AG08395 (cell line): ENCODE results near the gene CACNA2D4.

Experiments
- DNase-seq: peaks from one replicate; pipeline ENCODE4 v3.0.0; 2012; ENCODE audit warnings: mixed read lengths, low spot score

Gene CACNA2D4

DNA sequence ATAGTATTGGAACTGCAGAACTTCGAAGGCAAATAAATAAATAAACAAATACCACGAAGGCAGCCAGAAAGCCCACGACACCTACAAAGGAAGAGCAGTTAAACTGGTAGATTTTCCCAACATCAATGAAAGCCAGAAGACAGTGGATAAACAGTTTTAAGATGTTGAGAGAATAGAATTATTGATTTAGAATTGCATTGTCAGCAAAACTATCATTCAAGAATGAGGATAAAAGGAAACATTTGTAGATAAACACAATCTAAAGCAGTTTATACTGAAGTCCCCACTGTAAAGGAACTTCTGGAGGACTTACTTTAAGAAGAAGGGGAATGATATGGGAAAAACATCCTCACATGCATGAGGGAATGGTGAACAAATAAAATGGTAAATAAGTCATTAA, 29.5 kb downstream of the CACNA2D4 start:
- DNase-seq = no peak

DNA sequence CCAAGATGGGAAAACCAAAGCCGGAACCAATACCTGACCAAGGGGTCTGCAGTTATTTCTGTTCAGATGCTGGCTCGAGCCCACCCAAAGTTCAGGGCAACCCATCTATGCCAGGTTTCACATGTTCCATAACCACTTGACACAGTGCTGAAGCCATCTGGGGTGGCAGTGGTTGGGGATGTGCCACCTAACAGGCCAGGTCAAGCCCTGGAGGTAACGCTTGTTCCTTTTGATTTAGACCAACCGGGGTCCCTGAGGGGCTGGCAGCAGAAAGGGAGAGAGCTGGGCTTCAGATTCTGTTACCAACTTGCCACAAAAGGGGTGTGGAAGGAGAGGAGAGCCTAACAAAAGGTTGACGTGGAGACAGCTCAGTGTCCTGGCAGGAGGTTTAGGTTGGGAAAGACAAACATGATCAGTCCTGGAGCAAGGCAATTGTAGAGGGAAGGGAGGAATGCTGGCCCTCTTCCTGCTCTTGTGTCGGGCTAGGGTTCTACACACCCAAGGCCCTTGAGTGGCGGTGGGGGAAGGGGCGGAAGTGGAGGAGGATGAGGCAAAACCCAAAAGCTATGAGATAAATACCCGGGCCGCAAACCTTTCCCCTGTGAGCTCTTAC, 31.9 kb downstream of the CACNA2D4 start:
- DNase-seq = no peak

DNA sequence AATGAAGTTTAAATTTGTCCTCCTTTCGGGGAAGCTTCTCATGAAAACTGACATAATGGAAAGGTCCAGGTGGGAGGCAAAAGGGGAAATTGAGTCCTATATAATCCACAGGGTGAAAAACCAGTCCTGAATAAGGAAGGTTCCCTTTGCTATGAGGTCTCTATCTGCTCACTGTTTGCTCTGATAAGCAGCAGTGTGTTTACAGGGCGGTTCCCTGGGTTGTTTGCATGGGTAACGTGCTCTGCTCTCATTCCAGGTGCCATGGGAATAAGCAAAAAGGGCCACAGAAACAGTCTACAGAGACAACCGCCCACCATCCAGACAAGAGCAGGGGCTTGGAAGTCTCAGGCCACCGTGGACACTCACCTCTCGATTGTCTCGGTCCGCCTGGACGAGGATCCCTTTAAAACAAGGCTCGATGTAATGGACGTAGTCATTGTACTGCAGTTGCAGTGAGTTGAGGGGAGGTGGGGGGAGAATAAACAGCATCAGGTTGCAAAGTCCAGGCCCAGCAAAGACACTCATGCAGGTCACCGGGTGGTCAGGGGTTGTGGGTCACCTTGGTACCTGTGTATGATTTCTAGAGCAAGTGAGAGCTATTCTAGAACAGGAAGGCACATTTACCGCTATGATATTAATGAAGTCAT, 32.7 kb downstream of the CACNA2D4 start:
- no peak for DNase-seq

DNA sequence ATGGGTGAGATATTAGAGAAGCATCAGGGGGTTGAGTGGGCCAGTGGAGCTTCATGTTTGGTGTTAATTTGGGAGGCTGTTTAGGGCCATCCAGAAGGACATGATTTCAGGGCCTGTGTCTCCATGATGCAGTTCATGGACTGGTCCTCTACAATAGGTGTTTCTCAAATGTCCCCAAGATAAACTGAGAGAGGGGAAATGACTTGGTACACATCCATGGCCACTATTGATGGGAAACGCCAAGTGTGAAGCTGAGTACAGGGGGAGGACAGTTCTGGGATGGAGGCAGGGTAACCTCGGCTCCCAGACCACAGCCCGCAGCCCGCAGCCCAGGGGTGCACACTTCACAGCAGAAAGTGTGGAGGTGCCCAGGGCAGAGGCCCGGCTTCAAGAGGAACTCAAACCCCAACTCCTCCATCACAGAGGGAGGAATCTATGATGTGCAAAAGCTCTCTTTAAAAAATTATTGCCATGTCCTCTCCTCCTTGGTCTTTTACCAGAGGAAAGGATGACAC, 33.3 kb downstream of the CACNA2D4 start:
- no peak for DNase-seq

DNA sequence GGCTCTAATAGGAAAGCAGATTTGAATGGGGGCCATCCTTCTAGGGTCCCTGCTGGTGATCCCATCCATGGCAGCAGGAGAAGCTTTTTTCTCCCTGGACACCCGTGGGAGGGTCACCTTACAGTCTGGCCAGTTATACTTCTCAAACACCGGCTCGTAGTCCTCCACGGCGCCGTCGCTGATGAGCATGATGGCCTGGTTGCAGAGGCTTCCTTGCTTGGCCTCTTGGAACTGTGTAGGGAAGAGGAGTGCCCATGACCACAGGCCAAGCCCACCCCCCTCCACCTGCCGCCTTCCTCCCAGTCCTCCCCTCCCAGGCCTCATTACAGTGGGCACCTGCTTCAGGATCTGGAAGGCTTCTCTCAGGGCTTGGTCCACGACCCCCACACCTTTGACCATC, 33.8 kb downstream of the CACNA2D4 start:
- no peak for DNase-seq

DNA sequence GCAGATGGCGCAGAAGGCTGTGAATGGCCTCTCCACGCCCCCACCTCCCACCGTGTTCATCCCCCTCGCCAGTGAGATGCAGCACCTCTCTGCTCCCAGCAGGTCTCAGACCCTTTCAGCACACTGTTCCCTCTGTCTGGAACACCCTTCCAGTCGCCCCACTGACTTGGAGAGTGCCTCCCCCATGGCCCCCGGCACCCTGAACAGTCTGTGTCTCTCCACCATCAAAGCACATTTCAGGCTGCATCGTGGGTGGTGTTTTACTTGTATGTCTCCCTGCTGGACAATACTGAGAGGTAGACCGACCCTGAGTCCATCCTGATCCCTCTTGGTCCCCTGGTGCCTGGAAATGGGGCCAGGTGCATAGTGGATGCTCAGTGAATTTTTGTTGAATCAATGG, 34.9 kb downstream of the CACNA2D4 start:
- no peak for DNase-seq

DNA sequence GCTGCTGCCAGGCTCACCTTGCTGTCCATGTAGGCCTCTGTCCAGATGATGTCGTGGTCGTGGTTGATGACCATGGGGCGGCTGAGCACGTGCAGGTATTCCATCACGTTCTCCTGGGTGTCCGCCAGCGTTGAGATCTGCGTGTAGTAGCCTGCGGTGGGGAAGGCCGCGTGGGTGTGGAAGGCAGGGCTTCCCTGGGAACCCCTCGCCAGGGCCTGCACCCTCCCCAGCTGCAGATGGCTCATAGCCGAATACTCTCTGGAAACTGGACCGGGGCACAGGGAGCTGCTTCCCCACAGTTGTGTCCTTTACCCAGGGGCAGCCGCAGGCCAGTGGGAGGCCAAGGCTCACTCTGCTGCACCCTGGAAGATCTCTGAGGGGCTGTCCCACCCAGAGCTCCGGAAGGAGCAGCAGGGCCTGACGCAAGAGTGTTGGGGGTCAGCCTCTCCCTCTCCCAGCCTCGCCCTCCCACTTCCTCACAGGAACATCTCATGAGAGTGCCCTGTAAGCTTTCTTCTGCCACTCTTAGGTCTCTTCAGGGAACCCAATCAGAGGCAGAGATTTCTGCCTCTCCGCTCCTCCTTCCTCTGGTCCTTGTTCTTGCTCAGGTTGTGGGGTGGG, 35.5 kb downstream of the CACNA2D4 start:
- no peak for DNase-seq

DNA sequence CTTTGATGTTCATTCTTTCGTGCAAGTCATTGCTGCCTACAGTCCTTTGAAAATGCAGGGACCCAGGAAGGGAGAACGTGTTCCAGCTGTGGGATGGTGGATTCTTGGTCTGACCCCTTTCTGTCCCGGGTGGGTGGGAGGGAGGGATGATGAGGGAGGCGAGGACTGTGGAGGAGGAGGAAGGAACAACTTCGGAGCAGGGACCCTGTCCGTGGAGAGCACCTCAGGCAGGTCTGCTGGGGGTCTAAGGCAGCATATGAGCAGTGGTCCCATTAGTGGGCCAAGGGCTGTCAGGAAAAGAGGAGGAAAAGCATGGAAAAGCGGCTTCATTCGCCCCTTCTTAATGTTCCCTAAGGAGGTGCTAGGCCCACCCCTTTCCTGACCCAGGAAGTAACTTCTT, 36.0 kb downstream of the CACNA2D4 start:
- no peak for DNase-seq

DNA sequence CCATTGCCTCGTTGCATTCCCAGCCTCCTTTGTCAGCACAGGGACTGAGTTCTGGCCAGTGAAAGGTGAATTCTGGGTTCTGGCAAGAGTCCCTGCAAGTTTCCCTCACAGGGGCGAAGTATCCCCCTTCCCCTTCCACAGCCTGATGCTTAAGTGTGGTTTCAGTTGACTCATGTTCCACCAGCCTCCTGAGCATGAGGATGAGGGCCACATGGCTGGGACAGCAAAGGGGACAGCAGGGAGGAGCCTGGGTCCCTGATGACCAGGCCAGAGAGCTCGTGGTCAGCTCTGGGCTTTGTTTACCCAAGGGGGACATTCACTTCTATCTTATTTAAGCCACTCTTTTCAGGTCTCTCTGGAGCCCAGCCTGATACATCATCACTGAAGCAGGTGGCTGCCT, 36.5 kb downstream of the CACNA2D4 start:
- no peak for DNase-seq

DNA sequence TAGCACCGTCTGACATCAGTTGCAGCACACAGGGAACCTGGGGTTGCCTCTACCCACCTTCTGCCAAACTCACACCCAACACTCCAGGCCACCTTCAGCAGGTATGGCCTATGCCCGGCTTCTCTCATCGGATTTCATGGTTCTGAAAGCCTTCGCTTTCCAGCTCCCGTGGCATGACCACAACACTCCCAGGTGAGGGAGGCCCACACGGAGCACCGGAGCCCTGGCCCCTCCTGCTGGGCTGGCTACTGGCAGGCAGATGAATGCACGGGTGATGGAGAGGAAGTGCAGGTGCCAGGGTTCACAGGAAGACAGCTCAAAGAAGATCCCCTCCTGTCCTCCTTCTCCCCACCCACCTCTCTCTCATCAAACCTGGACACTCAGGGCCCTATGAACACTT, 37.2 kb downstream of the CACNA2D4 start:
- no peak for DNase-seq

DNA sequence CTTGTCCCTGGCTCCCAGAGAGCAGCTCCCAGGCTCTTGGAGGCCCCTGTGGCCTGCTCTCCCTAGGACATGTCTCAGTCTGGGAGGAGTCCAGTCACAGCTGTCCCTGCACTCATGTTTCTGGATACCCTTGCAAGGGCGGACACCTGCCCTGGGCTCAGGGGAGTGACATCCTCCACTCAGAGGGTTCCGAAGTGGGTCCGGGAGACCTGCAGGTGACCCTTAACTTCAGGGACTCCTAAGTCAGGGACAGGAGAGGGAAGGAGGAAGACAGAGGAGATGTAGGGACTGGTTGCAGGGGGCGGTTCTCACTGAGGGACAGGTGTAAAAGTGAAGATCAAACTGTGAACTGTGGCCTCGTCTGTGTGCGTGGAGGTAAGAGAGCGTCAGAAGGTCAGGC, 37.6 kb downstream of the CACNA2D4 start:
- DNase-seq = no peak

DNA sequence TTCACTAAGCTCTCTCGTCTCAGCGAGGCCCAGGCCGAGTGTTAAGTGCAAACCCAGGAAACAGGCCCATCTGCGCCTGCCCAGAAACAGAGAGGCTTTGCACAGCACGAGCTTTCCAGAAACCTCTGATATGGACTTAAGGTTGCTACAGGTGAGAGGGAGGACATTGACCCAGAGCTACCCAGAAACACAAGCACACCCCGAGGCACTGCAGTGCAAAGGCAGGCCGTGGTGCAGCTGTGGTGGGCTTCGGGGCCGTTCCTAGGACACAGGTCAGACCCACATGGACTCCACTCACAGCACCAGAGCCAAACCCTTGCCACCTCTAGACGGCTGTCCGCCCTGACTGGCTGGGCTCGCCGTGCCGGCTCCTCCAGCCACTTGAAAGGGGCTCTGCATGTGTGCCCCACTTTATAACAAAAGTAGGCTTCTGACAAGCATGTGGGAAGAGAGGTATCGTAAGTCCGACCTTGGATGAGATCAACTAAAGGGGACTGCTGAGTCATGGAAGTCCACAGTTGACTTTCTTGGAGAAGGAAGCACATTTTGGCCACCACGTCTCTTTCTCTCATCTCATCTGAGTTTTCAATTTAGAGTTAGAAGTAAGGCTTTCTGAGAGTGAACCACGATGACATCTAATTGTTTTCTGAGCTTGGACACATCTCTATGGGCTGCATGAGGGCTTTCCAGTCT, 38.2 kb downstream of the CACNA2D4 start:
- no peak for DNase-seq

DNA sequence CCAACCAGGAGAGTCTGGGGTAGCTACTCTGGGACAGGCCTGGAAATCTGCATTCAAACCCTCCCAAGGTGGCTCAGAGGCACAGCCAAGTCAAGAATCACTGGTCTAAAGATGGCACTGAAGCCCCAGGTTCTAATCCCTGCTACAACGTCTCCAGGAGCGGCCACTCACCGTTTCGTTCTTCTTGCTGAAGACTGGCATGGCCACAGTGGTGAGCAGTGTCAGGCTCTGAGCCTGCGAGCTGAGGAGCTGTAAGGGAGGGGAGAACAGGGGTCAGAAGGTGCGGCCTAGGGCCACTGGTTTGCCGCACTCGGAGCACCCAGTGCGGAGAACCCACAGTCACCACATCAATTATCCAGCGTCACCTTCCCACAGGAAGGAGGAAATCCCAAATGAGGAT, 38.8 kb downstream of the CACNA2D4 start:
- DNase-seq = no peak

DNA sequence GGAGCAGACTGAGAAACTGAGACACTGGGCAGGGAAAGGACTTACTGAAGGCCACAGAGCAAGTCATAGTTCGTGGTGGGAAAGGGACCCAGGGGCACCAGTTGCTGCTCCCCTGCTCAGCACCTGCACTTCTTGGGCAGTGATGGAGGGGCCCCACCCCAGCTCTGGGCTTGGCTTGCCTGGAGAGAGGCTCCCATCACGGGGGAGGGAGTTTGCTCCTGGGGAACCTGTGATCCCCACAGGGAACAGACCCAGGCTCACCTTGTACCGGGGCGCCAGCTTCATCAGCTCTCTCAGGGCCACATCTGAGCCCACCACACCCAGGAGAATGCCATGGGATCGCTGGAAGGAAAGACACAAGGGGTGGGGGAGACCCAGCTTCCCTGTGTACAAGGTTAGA, 39.8 kb downstream of the CACNA2D4 start:
- DNase-seq = no peak

DNA sequence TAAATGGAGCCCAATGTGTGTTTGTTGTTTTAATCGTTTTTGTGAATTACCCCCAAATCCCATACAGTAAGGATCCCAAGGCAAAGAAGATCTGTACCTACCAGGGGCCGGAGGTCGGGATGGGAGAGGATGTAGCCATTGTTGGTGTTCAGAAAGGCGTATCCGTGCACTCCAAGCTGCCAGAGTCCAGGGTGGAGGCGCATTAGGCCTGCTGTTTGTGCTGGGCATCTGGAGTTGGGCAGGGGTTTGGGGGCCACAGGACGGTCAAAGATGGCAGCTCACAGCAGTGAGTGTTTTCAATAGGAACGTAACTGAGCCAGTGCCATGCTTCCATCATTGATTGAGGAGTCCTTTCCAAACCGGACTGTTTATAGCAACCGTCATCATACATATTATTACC, 40.2 kb downstream of the CACNA2D4 start:
- no peak for DNase-seq

DNA sequence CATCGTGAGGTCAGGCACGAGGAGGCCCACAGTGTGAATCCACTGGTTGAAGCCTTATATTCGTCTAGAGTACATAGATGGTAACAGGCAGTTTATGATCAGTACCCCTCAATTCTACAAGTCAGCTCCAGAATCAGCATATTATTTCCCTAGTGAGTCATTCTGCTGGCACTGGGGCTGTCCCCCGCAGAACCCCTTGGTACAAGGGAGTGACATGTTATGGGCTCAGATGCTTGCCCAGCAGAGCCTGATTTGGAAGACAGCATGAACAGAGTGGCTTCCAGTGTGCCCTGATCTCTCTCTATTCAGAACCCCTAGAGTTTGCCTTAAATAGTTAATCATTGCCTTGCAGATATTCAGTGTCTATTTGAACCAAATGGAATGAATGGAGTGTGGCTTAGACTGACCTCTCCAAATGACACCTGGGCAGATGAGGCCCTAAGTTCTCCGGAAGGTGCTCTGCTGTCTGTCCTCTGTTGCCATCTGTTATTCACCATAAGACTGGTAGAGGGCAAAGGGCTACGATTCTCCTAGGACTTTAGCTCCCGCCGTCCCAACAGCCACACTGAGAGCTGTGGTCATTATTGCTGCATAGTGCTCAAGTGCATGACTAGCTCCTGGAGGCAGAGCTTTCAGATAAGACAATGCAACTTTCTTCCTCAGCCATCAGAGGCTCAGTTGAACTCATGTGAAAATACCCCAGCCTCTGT, 41.1 kb downstream of the CACNA2D4 start:
- DNase-seq = no peak

DNA sequence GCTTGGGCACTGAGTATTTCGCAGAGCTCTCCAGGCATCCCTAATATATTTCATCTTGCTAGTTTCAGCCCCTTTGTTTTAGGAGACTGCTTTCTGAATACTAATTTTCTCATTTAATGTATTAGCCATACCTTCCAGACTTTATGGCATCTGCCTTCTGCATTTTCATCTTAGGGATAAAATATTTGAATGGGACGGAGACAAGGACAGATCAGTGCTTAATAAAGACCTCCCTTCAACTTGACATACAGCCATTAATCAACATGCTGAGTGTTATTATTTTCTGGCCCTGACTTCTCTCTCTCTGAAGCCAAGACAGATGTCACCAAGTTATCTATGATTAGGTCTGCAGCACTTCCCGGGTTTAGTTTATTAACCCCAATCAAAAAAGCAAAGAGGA, 42.4 kb downstream of the CACNA2D4 start:
- DNase-seq = no peak

DNA sequence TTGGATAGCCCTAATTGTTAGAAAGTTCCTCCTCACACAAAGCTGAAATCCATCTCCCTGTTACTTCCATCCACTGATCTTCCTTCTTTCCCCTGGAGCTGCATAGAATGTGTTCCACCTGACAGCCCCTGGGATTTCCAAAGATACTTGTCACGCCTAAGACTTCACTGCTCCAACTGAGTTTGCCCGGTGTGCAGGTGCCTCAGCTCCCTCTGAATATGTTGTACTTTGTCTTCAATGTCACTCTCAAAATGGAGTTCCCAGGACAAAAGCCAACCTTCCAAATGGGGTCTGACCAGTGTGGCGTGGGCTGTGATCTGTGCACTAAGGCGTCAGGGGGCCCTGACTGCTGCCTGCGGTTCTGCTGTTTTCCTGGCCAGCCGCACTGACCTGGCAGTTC, 42.8 kb downstream of the CACNA2D4 start:
- no peak for DNase-seq

DNA sequence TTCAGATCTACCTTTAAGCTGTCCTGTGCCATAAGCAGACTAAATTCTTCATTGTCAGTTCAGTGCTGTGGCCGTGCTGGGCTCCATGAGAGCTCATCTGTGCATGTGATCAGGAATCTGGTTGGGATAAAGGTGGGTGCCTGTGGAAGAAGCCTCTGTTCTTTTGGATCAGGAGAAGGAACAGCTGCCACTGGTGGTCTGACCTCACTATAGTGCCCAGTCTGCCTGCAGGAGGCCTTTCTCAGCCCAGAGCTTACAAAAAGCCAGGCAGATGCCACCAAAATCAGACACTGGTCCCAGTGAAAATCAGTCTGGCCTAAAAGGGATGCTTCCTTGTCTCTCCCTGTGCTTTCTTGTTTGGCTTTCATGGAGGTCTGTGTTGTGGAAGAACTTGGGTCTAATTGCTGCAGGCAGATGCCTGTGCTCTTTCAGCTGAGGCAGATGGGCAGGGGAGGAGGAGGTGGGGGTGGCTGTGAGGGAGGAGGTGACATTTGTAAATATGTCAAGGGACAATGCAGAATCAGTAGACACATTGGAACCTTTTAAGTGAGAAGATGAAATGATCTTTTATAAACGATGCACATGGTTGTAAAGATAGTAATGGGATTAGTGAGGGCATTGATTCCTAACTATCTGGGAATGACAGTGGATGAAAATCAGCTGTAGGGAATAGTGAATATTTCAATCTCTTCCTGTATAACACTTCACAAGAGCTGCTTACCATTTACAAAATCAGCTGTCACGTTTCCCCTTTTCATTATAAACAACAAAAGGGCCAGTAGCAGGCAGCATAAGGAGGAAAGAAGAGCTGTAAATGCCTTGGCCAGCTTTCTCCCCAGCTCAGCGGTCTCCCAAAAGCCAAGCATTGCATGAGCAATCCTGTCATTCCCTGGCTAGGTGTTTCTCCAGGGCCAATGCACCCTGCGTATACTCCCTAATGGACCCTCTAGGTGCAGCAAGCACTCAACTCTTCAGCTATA, 44.6 kb downstream of the CACNA2D4 start:
- DNase-seq = no peak

DNA sequence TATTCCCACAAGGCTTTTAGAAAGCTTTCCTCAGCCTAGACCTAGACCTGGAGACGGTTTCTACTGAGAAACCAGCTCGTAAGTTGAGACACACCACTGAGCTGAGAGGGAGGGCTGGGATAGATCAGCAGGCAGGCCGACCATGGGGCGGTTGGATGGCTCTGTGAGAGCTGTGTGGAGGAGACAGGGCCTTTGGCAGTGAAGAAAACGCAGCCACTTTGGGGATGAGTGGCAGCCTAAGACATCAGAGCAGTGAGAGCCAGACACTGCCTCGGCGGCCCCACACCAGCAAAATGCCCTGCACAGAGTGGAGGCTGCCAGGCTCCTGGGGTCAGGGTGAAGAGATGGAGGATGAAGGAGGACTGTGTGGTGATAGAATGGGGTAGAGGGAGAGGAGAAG, 46.0 kb downstream of the CACNA2D4 start:
- DNase-seq = no peak

DNA sequence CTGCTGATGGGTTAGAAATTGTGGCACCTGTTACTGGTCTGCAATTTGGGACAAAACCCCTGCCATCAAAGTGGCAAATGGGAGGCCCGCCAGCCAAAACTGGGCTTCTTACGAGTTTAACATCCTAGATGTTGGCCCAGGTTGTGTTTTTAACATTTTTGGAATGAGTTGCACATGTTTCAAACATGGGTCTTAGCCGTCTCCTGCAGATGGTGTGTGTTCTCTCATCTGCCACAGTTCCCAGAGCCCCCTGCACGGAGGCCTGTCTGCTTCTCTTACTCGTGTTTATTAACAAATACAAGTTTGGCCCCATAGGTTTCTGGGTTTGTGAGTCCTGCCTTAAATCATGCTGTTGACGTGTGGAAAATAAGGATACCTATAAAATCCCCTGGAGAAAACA, 46.5 kb downstream of the CACNA2D4 start:
- DNase-seq = no peak
